Measurements from ENCODE around the gene PPBP.

PPBP gene

DNA sequence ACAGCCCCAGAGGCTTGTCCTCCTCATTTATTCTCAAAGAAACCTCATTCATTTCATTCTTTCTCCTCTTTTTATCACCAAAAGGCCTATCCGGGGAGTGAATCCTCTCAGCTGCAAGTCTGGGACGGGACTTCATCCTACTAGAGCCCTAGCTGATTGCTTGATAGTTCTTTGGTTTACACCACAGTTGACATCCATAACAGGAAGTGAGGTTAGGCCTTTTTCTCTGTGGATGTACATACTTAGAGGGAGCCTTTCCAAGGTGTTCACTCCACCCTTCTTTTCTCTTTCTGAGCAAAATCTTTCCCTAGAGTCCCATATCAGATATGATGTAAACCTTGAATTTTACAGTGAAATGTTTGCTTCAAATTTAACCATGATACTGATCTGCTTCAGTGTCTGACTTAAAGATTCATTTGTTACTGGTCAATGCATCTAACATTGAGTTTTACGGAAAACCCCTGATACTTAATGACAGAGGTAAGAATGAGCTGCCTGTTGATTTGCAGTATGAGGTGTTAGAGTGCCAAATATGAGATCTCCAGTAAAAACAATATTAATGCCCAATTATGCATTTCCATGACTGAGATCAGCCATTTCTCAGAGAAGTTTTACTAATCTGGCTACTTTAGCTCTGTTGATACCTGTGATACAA, 27.3 kb upstream of the PPBP start:
- no peaks in the 10 kb centered on the region for H3K36me3 ChIP-seq
- no peaks in the 10 kb centered on the region for H3K27me3 ChIP-seq
- TF ChIP-seq, protein P1, sequence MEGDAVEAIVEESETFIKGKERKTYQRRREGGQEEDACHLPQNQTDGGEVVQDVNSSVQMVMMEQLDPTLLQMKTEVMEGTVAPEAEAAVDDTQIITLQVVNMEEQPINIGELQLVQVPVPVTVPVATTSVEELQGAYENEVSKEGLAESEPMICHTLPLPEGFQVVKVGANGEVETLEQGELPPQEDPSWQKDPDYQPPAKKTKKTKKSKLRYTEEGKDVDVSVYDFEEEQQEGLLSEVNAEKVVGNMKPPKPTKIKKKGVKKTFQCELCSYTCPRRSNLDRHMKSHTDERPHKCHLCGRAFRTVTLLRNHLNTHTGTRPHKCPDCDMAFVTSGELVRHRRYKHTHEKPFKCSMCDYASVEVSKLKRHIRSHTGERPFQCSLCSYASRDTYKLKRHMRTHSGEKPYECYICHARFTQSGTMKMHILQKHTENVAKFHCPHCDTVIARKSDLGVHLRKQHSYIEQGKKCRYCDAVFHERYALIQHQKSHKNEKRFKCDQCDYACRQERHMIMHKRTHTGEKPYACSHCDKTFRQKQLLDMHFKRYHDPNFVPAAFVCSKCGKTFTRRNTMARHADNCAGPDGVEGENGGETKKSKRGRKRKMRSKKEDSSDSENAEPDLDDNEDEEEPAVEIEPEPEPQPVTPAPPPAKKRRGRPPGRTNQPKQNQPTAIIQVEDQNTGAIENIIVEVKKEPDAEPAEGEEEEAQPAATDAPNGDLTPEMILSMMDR (IDR thresholded peaks at IDR 0.05; ENCODE audit: low read depth, low read length): no peak
- H3K4me1 ChIP-seq: no peaks in the 10 kb centered on the region
- no peaks in the 10 kb centered on the region for H3K9me3 ChIP-seq
- no peak overlapping the region for H3K4me3 ChIP-seq (ENCODE audit: low read depth, low read length)
- no peak for DNase-seq

DNA sequence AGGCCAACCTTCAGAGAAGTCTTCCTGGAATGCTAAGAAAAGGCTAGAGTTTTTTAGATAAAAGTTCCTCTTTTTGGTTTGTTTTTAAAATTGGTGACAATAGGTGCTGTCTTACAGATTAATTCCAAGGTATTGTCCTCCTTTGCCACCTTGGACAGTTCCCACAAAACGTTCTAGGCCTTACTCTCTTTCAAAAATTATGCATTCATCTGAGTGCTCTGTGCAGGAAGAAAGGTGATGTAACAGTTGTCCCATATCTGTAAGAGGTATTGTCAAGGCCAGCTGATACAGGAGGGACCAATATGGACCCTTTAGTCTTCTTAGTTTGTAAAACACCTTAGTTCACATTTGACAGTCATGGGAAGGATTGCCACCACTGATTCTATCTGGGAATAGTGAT, 26.3 kb upstream of the PPBP start:
- Histone ChIP-seq H3K4me1 (no peaks in the 10 kb centered on the region), H3K4me3 (ENCODE audit: low read depth, low read length) (no peak overlapping the region), H3K27me3 (no peaks in the 10 kb centered on the region), H3K9me3 (no peaks in the 10 kb centered on the region), H3K36me3 (no peaks in the 10 kb centered on the region)
- TF ChIP-seq, protein P1 (IDR thresholded peaks at IDR 0.05; ENCODE audit: low read depth, low read length): no peak
- no peak for DNase-seq

DNA sequence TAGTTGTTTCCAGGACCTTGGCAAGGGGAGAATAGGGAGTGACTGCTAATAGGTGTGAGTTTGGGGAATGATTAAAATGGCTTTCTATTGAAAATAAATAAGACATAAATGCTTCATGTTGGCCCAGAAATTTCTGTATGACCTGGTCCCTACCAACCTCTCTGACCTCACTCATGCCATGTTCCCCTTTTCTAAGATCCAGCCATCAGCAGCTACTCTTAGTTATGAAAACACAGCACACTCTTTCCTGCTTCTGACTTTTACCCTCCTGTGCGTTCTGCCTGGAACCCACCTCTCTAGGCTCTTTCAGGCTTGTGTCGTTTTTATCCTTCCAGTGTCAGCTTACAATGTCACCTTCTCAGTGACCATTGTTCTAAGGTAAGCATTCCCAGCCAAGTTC, 25.3 kb upstream of the PPBP start:
- no peaks in the 10 kb centered on the region for H3K36me3 ChIP-seq
- H3K27me3 ChIP-seq: no peaks in the 10 kb centered on the region; the same call in 1 of the 2 replicates
- TF ChIP-seq, protein P1 (IDR thresholded peaks at IDR 0.05; ENCODE audit: low read depth, low read length): no peak
- H3K4me1 ChIP-seq: no peaks in the 10 kb centered on the region
- no peak for DNase-seq
- no peak overlapping the region for H3K4me3 ChIP-seq (ENCODE audit: low read depth, low read length)
- H3K9me3 ChIP-seq: no peaks in the 10 kb centered on the region

DNA sequence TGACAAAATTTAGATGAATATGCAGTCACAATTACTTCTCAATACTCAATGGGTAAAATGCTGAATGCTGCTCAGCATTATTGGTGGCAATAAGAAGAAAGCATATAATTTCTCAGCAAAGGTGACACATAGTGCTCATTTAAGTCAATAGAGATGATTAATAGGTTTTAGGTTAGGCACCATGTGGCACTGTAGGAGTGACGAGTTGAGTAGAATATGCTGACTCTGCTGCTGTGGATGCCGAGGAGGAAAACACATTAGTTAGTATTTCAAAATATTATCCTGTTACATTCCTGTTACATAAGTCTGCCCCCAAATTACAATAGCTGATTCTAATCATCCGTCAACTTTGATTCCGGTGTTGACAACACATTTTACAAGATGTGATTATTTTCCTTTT, 24.1 kb upstream of the PPBP start:
- Histone ChIP-seq H3K27me3 (peaks cover 4% of the 10 kb centered on the region), H3K9me3 (no peaks in the 10 kb centered on the region), H3K4me3 (ENCODE audit: low read depth, low read length) (no peak overlapping the region), H3K36me3 (no peaks in the 10 kb centered on the region), H3K4me1 (no peaks in the 10 kb centered on the region)
- DNase-seq: no peak
- TF ChIP-seq, protein P1 (IDR thresholded peaks at IDR 0.05; ENCODE audit: low read depth, low read length): no peak

DNA sequence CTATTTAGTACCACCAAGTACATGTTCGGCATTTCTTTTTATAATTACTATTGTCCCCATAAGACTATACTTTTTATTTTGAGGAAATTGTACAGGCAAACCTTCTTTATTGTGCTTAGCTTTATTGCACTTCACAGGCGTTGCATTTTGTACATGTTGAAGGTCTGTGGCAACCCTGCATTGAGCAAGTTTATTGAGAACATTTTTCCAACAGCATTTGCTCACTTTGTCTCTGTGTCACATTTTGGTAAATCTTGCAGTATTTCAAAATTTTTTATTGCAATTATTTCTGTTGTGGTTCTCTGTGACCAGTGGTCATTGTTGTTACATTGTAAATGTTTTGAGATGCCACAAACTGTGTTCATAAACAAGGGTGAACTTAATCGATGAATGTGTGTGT, 21.3 kb upstream of the PPBP start:
- DNase-seq: no peak
- TF ChIP-seq, protein P1 (IDR thresholded peaks at IDR 0.05; ENCODE audit: low read depth, low read length): no peak
- Histone ChIP-seq H3K4me1 (no peaks in the 10 kb centered on the region), H3K4me3 (ENCODE audit: low read depth, low read length) (no peak overlapping the region), H3K36me3 (no peaks in the 10 kb centered on the region), H3K9me3 (no peaks in the 10 kb centered on the region), H3K27me3 (peaks cover 4% of the 10 kb centered on the region)

DNA sequence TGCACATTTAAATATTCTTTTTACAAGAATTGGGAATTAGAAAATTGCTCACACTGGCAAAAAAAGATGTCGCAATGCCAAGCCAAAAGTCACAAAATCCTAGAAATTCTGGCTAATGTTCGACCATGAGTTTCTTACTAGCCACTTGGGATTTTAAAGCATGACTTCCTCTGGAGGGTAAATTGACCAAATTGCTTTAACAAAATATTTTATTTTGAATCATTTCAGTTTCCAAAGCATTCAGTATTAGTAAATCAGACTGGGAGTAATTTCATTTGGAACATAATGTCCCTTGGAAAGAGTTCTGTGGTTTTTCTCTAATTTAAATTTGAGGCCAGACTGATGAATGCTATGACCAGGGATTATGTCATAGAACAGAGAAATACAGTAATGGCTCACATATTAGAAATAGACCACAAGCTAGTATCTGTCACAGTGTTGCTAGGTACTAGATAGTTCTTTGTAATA, 18.1 kb upstream of the PPBP start:
- TF ChIP-seq, protein P1 (IDR thresholded peaks at IDR 0.05; ENCODE audit: low read depth, low read length): no peak
- peaks cover 4% of the 10 kb centered on the region for H3K27me3 ChIP-seq
- no peaks in the 10 kb centered on the region for H3K4me1 ChIP-seq
- H3K9me3 ChIP-seq: no peaks in the 10 kb centered on the region
- no peak for DNase-seq
- no peaks in the 10 kb centered on the region for H3K36me3 ChIP-seq
- H3K4me3 ChIP-seq (ENCODE audit: low read depth, low read length): no peak overlapping the region

Measured in BE2C (cell line).